ENCODE results near the gene RFC2.

RFC2 gene

GRCh38 chr7:74181821-74182220 is 72.4 kb downstream of the RFC2 start:
- H3K4me1 Mint-ChIP-seq = peaks cover 74% of the 10 kb centered on the region
- H3K4me3 Mint-ChIP-seq = no peak overlapping the region
- H3K27ac Mint-ChIP-seq = peak overlapping the region; percentile 79
- no peaks in the 10 kb centered on the region for H3K9me3 Mint-ChIP-seq
- DNase-seq (ENCODE audit: low spot score in 2 of 2) (no peak), ATAC-seq (no peak)
- H3K36me3 Mint-ChIP-seq = peaks cover 94% of the 10 kb centered on the region
